Stimulated activated CD4-positive, alpha-beta T cell treated with anti-CD3 and anti-CD28 coated beads, Interleukin-4, amount 100 ng/mL, for 24 hours (primary cell): ENCODE measurements around the gene THOC1.

Experiments used
- DNase-seq: peaks from one replicate; pipeline ENCODE4 v3.0.0-alpha.2; 2020

THOC1 gene

GRCh38 chr18:211582-211981 is 56.3 kb downstream of the THOC1 start:
- no peak for DNase-seq

DNA sequence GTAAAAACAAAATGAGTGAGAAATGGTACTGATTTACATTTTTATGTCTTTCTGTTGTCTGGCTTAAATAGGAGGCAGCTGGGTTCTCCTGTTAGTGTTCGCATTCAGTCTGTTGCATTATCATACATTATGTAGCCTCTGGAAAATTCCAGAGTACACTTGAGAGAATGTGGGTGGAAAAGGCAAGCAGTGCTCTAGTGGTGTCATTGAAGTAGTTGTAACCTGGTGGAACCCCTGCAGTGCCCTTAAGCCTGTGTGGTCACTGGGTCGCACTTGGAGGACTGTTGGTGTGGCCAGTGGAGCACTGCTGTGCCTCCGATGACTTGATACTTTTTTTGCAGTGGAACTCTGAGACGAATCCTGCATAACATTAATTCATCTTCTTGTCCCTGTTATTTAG is 57.1 kb downstream of the THOC1 start:
- DNase-seq = no peak

GRCh38 chr18:210075-210474 is 57.8 kb downstream of the THOC1 start:
- DNase-seq = no peak

DNA sequence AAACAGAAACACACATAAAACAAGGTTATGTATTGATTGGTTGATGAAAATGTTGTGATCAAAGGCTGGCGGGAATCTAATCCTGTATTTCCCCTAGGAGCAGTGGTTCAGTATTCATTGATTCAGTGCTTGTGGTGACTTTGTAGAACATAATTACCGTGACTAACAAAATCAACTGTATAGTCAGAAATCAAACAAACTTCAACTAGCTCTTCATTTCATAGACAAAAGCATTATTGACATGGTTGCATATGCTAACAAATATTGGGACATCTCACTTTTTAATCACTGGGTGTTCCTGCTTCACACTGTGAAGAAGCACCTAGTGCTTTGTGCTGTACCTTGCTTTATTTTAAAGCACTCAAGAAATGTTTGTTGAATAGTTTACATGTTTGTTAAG is 68.1 kb downstream of the THOC1 start:
- no peak for DNase-seq

DNA sequence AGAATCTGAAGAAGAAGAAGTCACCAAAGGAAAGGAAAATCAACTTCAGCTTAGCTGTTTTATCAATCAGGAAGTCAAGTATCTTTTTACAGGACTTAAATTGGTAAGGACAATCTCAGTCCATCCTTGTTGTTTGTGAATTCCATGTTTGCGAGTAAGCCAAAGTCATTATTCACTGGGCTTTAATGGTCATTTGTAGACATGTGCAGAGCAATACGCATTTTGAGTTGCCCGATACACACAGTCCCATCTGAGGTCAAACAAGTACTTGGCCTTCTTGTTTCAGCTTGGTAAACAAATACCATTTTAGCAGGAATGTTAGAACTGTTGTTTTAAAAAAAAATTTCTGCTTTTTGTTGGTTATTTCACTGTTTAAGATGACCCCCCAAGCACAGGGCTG is 68.6 kb downstream of the THOC1 start:
- DNase-seq = no peak

DNA sequence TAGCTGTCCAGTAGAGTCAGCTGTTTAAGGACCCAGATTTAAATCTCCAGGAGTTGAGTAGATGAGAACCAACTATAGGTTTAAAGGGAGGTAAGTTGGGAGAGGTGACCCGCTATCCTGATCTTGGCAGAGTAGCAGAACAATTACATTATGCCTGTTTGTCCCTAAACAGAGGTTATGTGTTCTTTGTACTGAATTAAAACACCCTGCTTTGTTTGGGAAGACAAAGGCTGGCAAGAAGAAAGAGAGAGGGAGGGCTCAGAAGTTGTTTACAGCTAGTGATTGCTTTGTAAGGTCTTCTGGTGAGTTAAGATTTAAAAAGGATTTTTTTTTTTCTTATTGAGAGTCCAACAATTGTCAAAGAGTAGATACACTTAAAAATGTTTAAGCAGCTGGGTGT is 72.2 kb downstream of the THOC1 start:
- DNase-seq = no peak

GRCh38 chr18:192801-193200 is 75.0 kb downstream of the THOC1 start:
- DNase-seq = no peak

GRCh38 chr18:191725-192124 is 76.1 kb downstream of the THOC1 start:
- no peak for DNase-seq

DNA sequence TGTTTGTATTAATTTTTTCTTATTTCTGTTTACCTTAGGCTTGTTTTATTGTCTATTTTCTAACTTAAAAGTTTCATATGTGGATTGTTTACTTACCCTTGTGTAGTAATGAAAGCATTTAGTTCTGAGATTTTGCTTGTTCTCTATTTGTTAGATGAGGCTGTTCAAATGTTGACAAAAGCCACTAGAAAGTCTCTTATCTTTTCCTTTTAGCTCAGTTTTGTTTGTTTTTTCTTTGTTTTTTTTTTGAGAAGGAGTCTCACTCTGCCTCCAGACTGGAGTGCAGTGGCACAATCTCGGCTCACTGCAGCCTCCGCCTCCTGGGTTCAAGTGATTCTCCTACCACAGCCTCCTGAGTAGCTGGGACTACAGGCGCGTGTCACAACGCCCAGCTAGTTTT is 78.6 kb downstream of the THOC1 start:
- no peak for DNase-seq

DNA sequence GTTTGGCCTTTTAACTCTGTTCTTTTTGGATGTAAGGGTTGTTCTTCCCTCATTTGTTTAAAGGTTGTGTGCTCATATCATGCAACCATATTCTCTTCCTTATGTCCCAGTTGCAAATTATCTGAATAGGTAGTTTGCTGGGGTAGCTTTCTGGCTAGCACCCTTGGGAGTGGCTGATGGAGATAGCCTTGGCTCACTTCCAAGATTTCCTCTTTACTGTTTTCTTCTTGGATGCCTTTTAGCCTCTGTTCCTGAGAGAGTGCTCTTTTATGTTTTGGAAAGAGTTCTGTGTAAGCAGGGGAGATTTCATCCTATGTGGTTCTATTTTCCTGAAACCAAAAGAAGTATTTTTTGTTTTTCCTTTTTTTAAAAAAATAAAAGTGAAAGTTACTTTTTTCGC is 84.1 kb downstream of the THOC1 start:
- DNase-seq = no peak

- no peak for DNase-seq
These were observed 86.1 kb downstream of the THOC1 start for GRCh38 chr18:181711-182110.

- no peak for DNase-seq
These were observed 88.3 kb downstream of the THOC1 start for GRCh38 chr18:179499-179898.

DNA sequence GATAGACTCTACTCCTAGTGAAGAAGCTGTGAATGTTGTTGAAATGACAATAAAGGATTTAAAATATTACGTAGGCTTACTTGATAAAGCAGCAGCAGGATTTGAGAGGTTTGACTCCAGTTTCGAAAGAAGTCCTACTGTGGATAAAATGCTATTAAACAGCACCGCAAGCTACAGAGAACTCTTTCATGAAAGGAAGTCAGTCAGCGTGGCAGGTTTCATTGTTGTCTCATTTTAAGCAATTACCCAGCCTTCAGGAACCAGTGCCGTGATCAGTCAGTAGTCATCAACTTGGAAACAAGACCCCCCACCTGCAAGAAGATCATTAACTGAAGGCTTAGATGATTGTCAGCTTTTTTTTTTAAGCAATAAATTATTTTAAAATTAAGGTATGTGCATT is 95.5 kb downstream of the THOC1 start:
- no peak for DNase-seq
